GM12878 (cell line): ENCODE measurements around the gene MANEAL. TPM values are rescaled to one million over a fixed set of nuclear protein-coding genes. Genes with fewer than 3 reads are reported as not detected.

Source experiments
- ATAC-seq: fragments of 200-7000 bp; cut with Tn5 transposase; 3 replicates; pipeline ENCODE4 v1.9.1; 2020; ENCODE audit warnings: mild to moderate bottlenecking, moderate library complexity
- BruUV-seq: library from RNA; stranded (reverse); fragments of 400-500 nt; replicated peaks from 2 replicates; lab custom pipeline; 2021; lab: Mats Ljungman, UMichigan
- CTCF ChIA-PET: fragments of 300-600 bp; sonication (Branson Sonifier 250); formaldehyde crosslinking; extraction: SDS; loops from one replicate; lab custom pipeline; 2021; ENCODE audit warnings: inconsistent platforms; lab: Yijun Ruan, JAX
- POLR2A ChIA-PET: fragments of 350-600 bp; formaldehyde crosslinking; extraction: SDS; loops from one replicate; lab custom pipeline; 2021; ENCODE audit warnings: inconsistent platforms; lab: Charles Lee
- RAD21 ChIA-PET: fragments of 300-600 bp; sonication (Branson Sonifier 250); formaldehyde crosslinking; loops from one replicate; lab custom pipeline; 2023; ENCODE audit warnings: antibody characterized with exemption; ENCODE audit not compliant: unreplicated experiment; lab: Charles Lee
- SMC1A ChIA-PET: fragments of 300-600 bp; sonication (Branson Sonifier 250); formaldehyde crosslinking; loops from one replicate; lab custom pipeline; 2023; ENCODE audit not compliant: unreplicated experiment, uncharacterized antibody; lab: Charles Lee
- DNase-seq: peaks from one replicate; pipeline ENCODE4 v3.0.0-alpha.2; 2011; ENCODE audit warnings: low read depth, low spot score
- FAIRE-seq: peaks from 3 replicates; lab custom pipeline; 2011; peaks lifted over from hg19 to GRCh38; lab: Jason Lieb, UNC
- H2AFZ ChIP-seq: 2 replicates; pipeline ENCODE4 v1.6.0; 2011; ENCODE audit warnings: low read depth, low read length, control low read depth; ENCODE audit not compliant: control insufficient read depth
- H3K27ac ChIP-seq: 2 replicates; pipeline ENCODE4 v1.5.1; 2011; ENCODE audit warnings: control low read depth; ENCODE audit not compliant: control insufficient read depth, insufficient read depth
- H3K27me3 ChIP-seq, 2 experiments: replicated peaks in 1 of 2; 2 replicates each; pipeline versions ENCODE4 v1.6.0 to v1.6.1; 2011; ENCODE audit warnings: low read length in 1 of 2; ENCODE audit not compliant: control insufficient read depth in 2 of 2, insufficient read depth in 2 of 2
- H3K36me3 ChIP-seq, 2 experiments: 2 replicates each; pipeline ENCODE4 v1.5.1; 2011; ENCODE audit warnings: low read length in 1 of 2; ENCODE audit not compliant: control insufficient read depth in 2 of 2, insufficient read depth in 2 of 2
- H3K4me1 ChIP-seq: 2 replicates; pipeline ENCODE4 v1.6.1; 2011; ENCODE audit warnings: mild to moderate bottlenecking, low read length, moderate library complexity, mixed read lengths; ENCODE audit not compliant: control insufficient read depth, insufficient read depth
- H3K4me2 ChIP-seq: 2 replicates; pipeline ENCODE4 v1.6.0; 2011; ENCODE audit warnings: control low read depth; ENCODE audit not compliant: control insufficient read depth, insufficient read depth
- H3K4me3 ChIP-seq: fragments of 200-600 bp; sonication (generic); 2 replicates; pipeline ENCODE4 v1.5.1; 2016
- H3K79me2 ChIP-seq: 2 replicates; pipeline ENCODE4 v1.6.0; 2011; ENCODE audit warnings: low read length; ENCODE audit not compliant: control insufficient read depth, insufficient read depth
- H3K9ac ChIP-seq: 2 replicates; pipeline ENCODE4 v1.8.0; 2011; ENCODE audit warnings: low read length, control low read depth, mixed read lengths; ENCODE audit not compliant: control insufficient read depth, insufficient read depth
- H3K9me3 ChIP-seq: replicated peaks from 3 replicates; pipeline ENCODE4 v1.5.1; 2011; ENCODE audit warnings: mild to moderate bottlenecking, low read length; ENCODE audit not compliant: control insufficient read depth, insufficient read depth
- H4K20me1 ChIP-seq: 2 replicates; pipeline ENCODE4 v1.6.0; 2011; ENCODE audit not compliant: control insufficient read depth, insufficient read depth
- BCLAF1 ChIP-seq: fragments of 450-650 bp; IDR thresholded peaks from 2 replicates; pipeline ENCODE4 v1.6.1; 2017; ENCODE audit warnings: antibody characterized with exemption, mild to moderate bottlenecking, moderate library complexity
- PKNOX1 ChIP-seq: fragments of 450-650 bp; IDR thresholded peaks from 2 replicates; pipeline ENCODE4 v1.6.1; 2016; ENCODE audit warnings: mild to moderate bottlenecking
- WGBS: methylation state at CpG from one replicate; pipeline ENCODE4 v1.1.6; 2016; ENCODE audit warnings: low lambda C conversion rate; ENCODE audit not compliant: insufficient replicate concordance, insufficient coverage; ENCODE audit errors: missing lambda C conversion rate; 5-methylcytosine and 5-hydroxymethylcytosine counted together
- in situ Hi-C: fragments of 300-500 bp; cut with MboI; formaldehyde crosslinking; loops from 9 replicates; pipeline ENCODE4 v1.14.3; 2018; ENCODE audit warnings: mixed read lengths
- intact Hi-C: fragments of 100-400 bp; cut with micrococcal nuclease; formaldehyde crosslinking; loops from one replicate; pipeline ENCODE4 v1.14.2; 2022; ENCODE audit not compliant: unreplicated experiment
- polyA plus RNA-seq, 11 experiments: library from polyadenylated mRNA; depleted of rRNA in 4 of 11; unstranded in 6 of 11; stranded (reverse) in 5 of 11; fragments of >200 nt; fragmentation: Nextera tagmentation in 4 of 11; fragmentation: Illumina TruSeq in 1 of 11; extraction: Ambion mirVana in 4 of 11; extraction: Trizol in 1 of 11; gene quantifications; 1 replicate in 1 of 11; 2 replicates in 10 of 11; pipeline versions ENCODE4 v1.2.1 to v1.2.3, GENCODE V29; 2011 to 2016; ENCODE audit warnings: inconsistent platforms in 2 of 11, missing spikeins in 2 of 11, low read depth in 1 of 11
- total RNA-seq, 4 experiments: library from RNA; depleted of rRNA in 3 of 4; stranded (reverse); fragments of >200 nt in 3 of 4; fragmentation: Illumina TruSeq in 1 of 4; extraction: Trizol in 1 of 4; gene quantifications; 2 replicates each; pipeline versions ENCODE4 v1.2.1 to v1.2.3, GENCODE V29; 2013 to 2021

MANEAL gene
- total and polyA plus RNA-seq, 10 of the 15 experiments (the other 5 are each of a cell fraction or from before 2014, with no cell fraction given) = 0.83 to 11.1 (median 5.7) TPM

- TF ChIP-seq PKNOX1 (0 out of 2 replicates have a peak, but pooled peaks have one; percentile 12), BCLAF1 (no peak)
- FAIRE-seq = no peak
- no peaks in the 10 kb centered on the region for H3K27me3 ChIP-seq
- peaks cover 7% of the 10 kb centered on the region for H3K4me1 ChIP-seq
- in situ Hi-C loops = no loop called here
- no peak overlapping the region for H3K27ac ChIP-seq
- no peaks in the 10 kb centered on the region for H3K9me3 ChIP-seq
- WGBS = 91% methylated on average over 5 of the region's 5 CpGs
- CTCF ChIA-PET = interaction anchor here (0.7 to 1.4 kb wide), 5 partner anchors 8 to 43 kb away, joined by 3 to 6 read pairs (median 4); no protein-coding TSS in a partner anchor
- RAD21 ChIA-PET = no interaction called here
- H4K20me1 ChIP-seq = no peaks in the 10 kb centered on the region
- POLR2A ChIA-PET = interaction anchor here (0.6 to 1.7 kb wide), 3 partner anchors 10 to 334 kb away, joined by 3 to 12 read pairs (median 4); no protein-coding TSS in a partner anchor
- no peak overlapping the region for H3K4me2 ChIP-seq
- H2AFZ ChIP-seq = no peak overlapping the region
- no peak overlapping the region for H3K9ac ChIP-seq
- DNase-seq = no peak
- peaks cover 7 to 9% of the 10 kb centered on the region in 2 experiments; a peak in 3 of 4 replicates for H3K36me3 ChIP-seq
- BruUV-seq = no TSS peak
- no peak overlapping the region for H3K4me3 ChIP-seq
- intact Hi-C loops = no loop called here
- H3K79me2 ChIP-seq = peaks cover 42% of the 10 kb centered on the region
- ATAC-seq = no peak
- SMC1A ChIA-PET = interaction anchor here (1.0 to 1.4 kb wide), 3 partner anchors 8 to 44 kb away, joined by 3 to 6 read pairs (median 4); no protein-coding TSS in a partner anchor
These were observed 51.5 kb downstream of the MANEAL start for GRCh38 chr1:37845049-37845646.
